Gastrocnemius medialis (tissue), 4 donors: ENCODE data around the gene RNF144A. TPM values are rescaled to one million over a fixed set of nuclear protein-coding genes. Genes with fewer than 3 reads are reported as not detected.

Source experiments
- ATAC-seq, 2 donors: fragments of 150-250 bp; one replicate each; pipeline ENCODE4 v1.9.1; 2016
- DNase-seq, 2 donors: peaks; one replicate each; pipeline ENCODE4 v3.0.0-alpha.2; 2019
- H3K27ac ChIP-seq, 4 donors: fragments of 200-600 bp; sonication (generic); 1 replicate in 1 of 4; 2 replicates in 3 of 4; pipeline ENCODE4 v1.5.1; 2016 to 2018; ENCODE audit warnings: mild to moderate bottlenecking in 2 of 4, moderate library complexity in 1 of 4
- H3K27me3 ChIP-seq, 3 donors: fragments of 200-600 bp; sonication (generic) in 2 of 3; 1 replicate in 1 of 3; 2 replicates in 2 of 3; pipeline versions ENCODE4 v1.5.1 to v1.6.0; 2016 to 2019; ENCODE audit warnings: mild to moderate bottlenecking in 1 of 3, moderate library complexity in 1 of 3
- H3K36me3 ChIP-seq, 2 donors: fragments of 200-600 bp; sonication (generic) in 1 of 2; one replicate each; pipeline ENCODE4 v1.5.1; 2017 to 2018
- H3K4me1 ChIP-seq, 2 donors: fragments of 200-600 bp; sonication (generic) in 1 of 2; one replicate each; pipeline ENCODE4 v1.5.1; 2016 to 2017; ENCODE audit warnings: mild to moderate bottlenecking in 2 of 2
- H3K4me3 ChIP-seq, 4 donors: fragments of 200-600 bp; sonication (generic) in 3 of 4; 1 replicate in 1 of 4; 2 replicates in 3 of 4; pipeline ENCODE4 v1.5.1; 2016 to 2019; ENCODE audit warnings: mild to moderate bottlenecking in 2 of 4
- H3K9me3 ChIP-seq, 3 donors: fragments of 200-600 bp; sonication (generic) in 2 of 3; 1 replicate in 1 of 3; 2 replicates in 2 of 3; pipeline ENCODE4 v1.5.1; 2016 to 2019
- POLR2A ChIP-seq, 2 donors: fragments of 450-650 bp; IDR thresholded peaks; one replicate each; pipeline ENCODE4 v1.6.1; 2017; ENCODE audit warnings: antibody characterized with exemption in 2 of 2, mild to moderate bottlenecking in 2 of 2, moderate library complexity in 2 of 2
- in situ Hi-C, 4 donors: fragments of 200-750 bp; cut with MboI; loops; one replicate each; pipeline versions ENCODE4 v1.15.0 to v1.8.0; 2017; ENCODE audit warnings: low sequenced_read_pairs in 4 of 4
- intact Hi-C: fragments of 100-400 bp; cut with DNase I; formaldehyde crosslinking; loops from one replicate; pipeline ENCODE4 v1.15.1; 2023; ENCODE audit warnings: low total_unique reads
- total RNA-seq, 4 donors: library from RNA; depleted of rRNA; stranded (reverse); fragments of >200 nt; gene quantifications; one replicate each; pipeline versions ENCODE4 v1.1.0 to v1.2.3, GENCODE V29; 2016
- TF ChIP-seq, protein P1 (sequence below), 5 experiments: fragments of 450-650 bp in 3 of 5; fragments of 200-600 bp in 2 of 5; sonication (generic) in 2 of 5; IDR thresholded peaks in 4 of 5; conservative IDR thresholded peaks in 1 of 5; 1 replicate in 4 of 5; 2 replicates in 1 of 5; pipeline ENCODE4 v1.5.1; 2016 to 2019; ENCODE audit warnings: antibody characterized with exemption in 5 of 5, mild to moderate bottlenecking in 3 of 5, moderate library complexity in 3 of 5

The RNF144A gene
- total RNA-seq, 4 donors from 2014 or later: 4.9 to 16.2 (median 10.2) TPM

DNA sequence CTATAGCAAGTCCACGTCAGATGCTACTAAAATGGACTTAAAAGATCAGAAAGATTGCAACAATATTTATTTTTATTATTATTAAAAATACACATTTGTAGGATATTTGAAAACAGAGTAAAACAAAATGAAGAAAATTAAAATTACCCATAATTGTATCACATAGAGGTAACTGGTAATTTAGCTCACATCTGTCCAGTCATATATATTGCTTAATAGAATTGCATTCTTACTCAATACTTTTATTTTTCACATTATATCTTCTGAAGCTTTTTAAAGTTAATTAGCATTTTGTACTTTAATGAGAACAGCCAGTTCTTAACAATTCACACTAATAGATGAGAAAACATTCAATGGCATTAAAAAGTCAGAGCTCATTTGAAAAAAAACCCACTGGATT lies 11.5 kb upstream of the RNF144A start:
- in situ Hi-C loops: loop anchor here in 2 of 4 donors (5.0 to 10.0 kb wide), 2 partner anchors 137 to 139 kb away; no protein-coding TSS in a partner anchor
- DNase-seq (no peak), ATAC-seq (no peak)
- Histone ChIP-seq H3K36me3 (no peaks in the 10 kb centered on the region), H3K27me3 (no peaks in the 10 kb centered on the region), H3K4me3 (no peak overlapping the region), H3K4me1 (no peaks in the 10 kb centered on the region), H3K27ac (no peak overlapping the region), H3K9me3 (no peaks in the 10 kb centered on the region)
- TF ChIP-seq, protein P1, sequence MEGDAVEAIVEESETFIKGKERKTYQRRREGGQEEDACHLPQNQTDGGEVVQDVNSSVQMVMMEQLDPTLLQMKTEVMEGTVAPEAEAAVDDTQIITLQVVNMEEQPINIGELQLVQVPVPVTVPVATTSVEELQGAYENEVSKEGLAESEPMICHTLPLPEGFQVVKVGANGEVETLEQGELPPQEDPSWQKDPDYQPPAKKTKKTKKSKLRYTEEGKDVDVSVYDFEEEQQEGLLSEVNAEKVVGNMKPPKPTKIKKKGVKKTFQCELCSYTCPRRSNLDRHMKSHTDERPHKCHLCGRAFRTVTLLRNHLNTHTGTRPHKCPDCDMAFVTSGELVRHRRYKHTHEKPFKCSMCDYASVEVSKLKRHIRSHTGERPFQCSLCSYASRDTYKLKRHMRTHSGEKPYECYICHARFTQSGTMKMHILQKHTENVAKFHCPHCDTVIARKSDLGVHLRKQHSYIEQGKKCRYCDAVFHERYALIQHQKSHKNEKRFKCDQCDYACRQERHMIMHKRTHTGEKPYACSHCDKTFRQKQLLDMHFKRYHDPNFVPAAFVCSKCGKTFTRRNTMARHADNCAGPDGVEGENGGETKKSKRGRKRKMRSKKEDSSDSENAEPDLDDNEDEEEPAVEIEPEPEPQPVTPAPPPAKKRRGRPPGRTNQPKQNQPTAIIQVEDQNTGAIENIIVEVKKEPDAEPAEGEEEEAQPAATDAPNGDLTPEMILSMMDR (IDR thresholded peaks at IDR 0.05 in 4 of 5, conservative IDR thresholded peaks at IDR 0.05 in 1 of 5): no peak
- no peak for TF ChIP-seq POLR2A (IDR thresholded peaks at IDR 0.05)
- intact Hi-C loops: no loop called here

- in situ Hi-C loops: loop anchor here in 2 of 4 donors (5.0 to 10.0 kb wide), 2 partner anchors 136 to 139 kb away; no protein-coding TSS in a partner anchor
- TF ChIP-seq, protein P1 (IDR thresholded peaks at IDR 0.05 in 4 of 5, conservative IDR thresholded peaks at IDR 0.05 in 1 of 5): no peak
- no peak for TF ChIP-seq POLR2A (IDR thresholded peaks at IDR 0.05)
- DNase-seq (no peak), ATAC-seq (no peak)
- H3K9me3 ChIP-seq: no peaks in the 10 kb centered on the region
- no peak overlapping the region for H3K4me3 ChIP-seq
- no peaks in the 10 kb centered on the region for H3K4me1 ChIP-seq
- no peak overlapping the region for H3K27ac ChIP-seq
- intact Hi-C loops: no loop called here
- no peaks in the 10 kb centered on the region for H3K36me3 ChIP-seq
- no peaks in the 10 kb centered on the region for H3K27me3 ChIP-seq
Measured at GRCh38 chr2:6906165-6906741, 11.0 kb upstream of the RNF144A start.

- ATAC-seq (no peak), DNase-seq (no peak)
- Histone ChIP-seq H3K9me3 (no peaks in the 10 kb centered on the region), H3K36me3 (no peaks in the 10 kb centered on the region), H3K27me3 (no peaks in the 10 kb centered on the region), H3K27ac (no peak overlapping the region), H3K4me3 (no peak overlapping the region), H3K4me1 (no peaks in the 10 kb centered on the region)
- in situ Hi-C loops (loop anchor here in 2 of 4 donors (5.0 to 10.0 kb wide), 2 partner anchors 134 to 137 kb away; no protein-coding TSS in a partner anchor), intact Hi-C loops (no loop called here)
- TF ChIP-seq POLR2A (IDR thresholded peaks at IDR 0.05): no peak
- TF ChIP-seq, protein P1 (IDR thresholded peaks at IDR 0.05 in 4 of 5, conservative IDR thresholded peaks at IDR 0.05 in 1 of 5): no peak
Measured at GRCh38 chr2:6908291-6908690, 8.9 kb upstream of the RNF144A start.

DNA sequence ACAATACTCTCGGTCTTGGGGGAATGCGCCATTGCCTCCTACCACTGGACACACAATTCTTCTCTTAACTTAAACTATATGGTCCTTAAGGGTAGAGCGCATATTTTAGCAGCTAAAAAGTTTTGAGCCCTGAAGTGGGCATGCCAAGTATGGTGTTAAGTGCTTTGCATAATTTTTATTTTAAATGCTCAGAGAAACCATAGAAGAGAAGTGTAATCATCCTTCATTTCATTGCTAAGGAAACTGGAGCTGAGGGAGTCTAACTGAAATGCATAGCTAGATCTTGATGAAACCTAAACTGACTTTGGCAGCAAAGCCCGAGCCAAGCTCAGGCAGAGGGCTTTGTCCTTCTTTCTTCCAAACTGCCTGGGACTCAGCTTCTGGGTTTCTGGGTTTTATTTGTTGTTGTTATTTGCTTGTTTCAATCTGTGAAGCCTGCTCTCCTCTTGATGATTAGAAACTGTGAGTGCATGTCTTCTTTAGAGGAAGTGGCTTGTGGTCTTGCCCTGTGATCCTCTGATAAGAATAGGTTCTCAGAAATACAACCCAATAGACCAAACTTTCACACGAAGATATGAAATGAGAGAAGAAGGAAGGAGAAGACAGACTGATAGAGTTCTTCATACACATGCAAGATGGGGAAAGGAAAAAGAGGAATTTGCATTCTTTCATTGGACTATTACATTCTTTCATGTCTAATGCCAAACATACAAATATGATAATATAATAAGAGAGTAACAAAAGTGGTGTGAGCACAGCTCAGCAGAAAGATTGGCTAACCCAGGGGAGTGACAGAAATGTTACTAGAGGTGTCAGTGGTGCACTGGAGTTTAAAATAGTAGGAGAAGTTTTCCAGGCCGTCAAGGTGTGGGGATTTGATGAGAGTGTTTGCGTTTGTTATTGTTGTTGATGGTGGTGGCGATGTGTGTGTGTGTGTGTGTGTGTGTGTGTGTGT lies 7.5 kb upstream of the RNF144A start:
- DNase-seq: no peak
- intact Hi-C loops (no loop called here), in situ Hi-C loops (loop anchor here in 3 of 4 donors (5.0 to 10.0 kb wide), 3 partner anchors 118 to 135 kb away; no protein-coding TSS in a partner anchor)
- Histone ChIP-seq H3K36me3 (no peaks in the 10 kb centered on the region), H3K27ac (no peak overlapping the region), H3K9me3 (no peaks in the 10 kb centered on the region), H3K4me1 (no peaks in the 10 kb centered on the region), H3K27me3 (no peaks in the 10 kb centered on the region), H3K4me3 (no peak overlapping the region)
- no peak for TF ChIP-seq POLR2A (IDR thresholded peaks at IDR 0.05)
- TF ChIP-seq, protein P1 (IDR thresholded peaks at IDR 0.05 in 4 of 5, conservative IDR thresholded peaks at IDR 0.05 in 1 of 5): no peak
- ATAC-seq: no peak
